Amniotic stem cell (primary cell): ENCODE data around the gene PYGL.
"Not testable (repeated sequence)": the region's sequence is repeated elsewhere in the genome, so short reads cannot be mapped to it uniquely, and the experiment has no call there.

Experiments
- DNase-seq: peaks from one replicate; lab custom pipeline; 2025; lab: John Stamatoyannopoulos, UW

PYGL gene

DNA sequence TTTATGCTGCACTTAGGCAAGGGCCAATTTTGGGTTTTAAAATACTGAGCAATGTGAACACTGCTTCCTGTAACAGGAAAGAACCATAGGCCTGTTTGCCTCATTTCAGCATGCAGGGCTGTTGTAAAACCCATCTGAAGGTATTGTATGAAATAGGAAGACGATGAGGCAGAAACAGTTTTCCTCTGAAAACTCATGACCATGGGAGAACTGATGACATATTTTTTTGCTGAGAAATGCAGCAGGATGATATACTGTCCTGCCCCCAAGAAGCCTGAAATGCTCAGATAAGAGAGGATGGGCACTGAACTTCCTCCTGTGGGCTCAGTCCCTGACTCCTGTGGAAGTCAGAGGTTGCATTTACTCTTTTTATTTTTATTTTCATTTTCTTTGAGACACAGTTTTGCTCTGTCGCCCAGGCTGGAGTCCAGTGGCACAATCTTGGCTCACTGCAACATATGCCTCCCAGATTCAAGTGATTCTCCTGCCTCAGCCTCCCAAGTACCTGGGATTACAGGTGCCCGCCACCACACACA, 17.4 kb downstream of the PYGL start:
- no peak for DNase-seq

DNA sequence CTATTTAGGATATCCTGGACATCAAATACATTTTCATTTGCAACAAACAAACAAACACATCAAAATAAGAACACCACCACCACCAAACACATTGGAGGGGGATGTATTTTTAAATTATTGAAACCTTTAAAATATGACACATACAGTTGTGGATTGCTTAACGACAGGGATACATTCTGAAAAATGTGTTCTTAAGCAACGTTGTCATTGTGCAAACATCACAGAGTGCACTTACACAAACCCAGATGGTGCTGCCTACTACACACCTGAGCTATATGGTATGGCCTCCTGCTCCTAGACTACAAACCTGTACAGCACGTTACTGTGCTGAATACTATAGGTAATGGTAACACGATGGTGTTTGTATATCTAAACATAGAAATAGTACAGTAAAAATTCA, 19.4 kb downstream of the PYGL start:
- no peak for DNase-seq

DNA sequence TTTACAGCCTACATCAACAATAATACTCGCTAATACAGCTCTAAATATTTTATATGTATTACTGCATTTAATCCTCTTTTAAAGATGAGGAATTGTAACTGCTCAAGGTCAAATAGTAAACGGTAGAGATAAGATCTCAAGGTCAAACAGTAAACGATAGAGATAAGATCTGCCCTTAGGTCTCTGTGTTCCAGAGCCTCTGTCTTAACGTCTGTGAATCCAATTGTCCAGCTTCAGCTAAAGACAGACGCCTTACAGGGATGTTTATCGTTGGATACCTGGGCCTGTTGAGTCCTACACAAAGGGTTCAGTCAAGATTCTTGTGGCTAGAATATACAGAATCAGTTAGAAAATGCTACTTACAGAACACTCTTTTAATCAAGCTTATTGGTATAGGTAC, 20.0 kb downstream of the PYGL start:
- DNase-seq, result no peak

DNA sequence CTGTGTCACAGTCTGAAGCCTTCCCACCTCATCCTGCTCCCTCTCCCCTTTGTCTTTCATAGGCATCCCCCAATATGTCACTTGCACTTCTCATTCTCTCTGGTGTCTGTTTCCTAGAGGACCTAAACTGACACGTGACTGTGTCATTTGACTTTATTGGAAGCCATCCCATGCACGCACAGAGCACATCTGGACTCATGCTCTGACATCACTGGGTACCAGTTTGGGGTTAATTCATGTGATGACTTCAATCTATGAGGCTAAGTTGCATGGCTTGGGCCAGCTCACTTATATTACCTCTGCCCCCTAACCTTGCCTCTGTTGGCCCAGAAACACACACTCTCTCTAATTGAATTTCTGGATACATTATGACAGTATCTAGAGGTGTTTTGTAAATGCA, 21.5 kb downstream of the PYGL start:
- no peak for DNase-seq

DNA sequence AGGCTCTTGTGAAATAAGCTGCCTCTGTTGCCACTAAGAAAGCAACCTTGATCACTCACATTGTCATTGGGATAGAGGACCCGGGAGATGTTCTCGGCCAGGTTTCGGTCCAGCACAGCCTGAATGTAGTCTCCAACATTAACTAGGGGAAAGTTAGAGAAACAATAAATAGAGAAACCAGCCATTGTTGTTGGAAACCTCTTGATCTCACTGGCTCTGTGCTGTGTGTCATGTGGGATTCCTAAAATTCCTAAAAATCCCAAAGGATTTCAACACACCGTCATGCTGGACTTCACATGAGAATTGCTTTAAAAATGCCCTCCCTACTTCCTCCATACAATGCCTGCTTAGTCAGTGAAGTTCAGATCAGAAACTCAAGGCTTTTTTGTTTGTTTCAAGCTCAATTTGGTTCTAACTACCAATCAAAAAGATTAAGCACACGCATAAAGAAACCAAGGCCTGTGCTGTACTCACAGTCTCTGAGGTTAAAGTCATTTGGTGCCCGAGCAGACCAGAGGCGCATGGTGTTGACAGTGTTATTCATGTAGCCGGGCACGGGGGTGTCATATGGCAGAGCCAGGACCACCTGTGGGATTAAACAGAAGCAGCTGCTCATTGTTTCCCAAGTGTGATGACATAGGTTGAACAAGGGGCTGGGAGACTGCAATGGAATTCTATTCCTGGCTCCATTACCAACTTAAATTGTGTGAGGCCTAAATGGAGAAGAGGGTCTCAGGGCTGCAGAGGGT, 23.6 kb downstream of the PYGL start:
- DNase-seq, result peak; percentile 43

DNA sequence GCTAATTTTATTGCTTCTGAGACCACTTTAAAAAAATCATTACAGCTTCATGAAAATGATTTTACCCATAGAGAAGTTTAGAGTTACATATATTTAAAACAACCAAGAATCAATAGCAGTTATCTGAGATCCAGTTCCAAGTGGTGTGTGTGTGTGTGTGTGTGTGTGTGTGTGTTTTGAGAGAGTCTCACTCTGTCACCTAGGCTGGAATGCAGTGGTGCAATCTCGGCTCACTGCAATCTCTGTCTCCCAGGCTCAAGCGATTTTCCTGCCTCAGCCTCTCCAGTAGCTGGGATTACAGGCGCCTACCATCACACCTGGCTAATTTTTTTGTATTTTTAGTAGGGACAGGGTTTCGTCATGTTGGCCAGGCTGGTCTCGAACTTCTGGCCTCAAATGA, 24.8 kb downstream of the PYGL start:
- DNase-seq, result not testable (repeated sequence)

DNA sequence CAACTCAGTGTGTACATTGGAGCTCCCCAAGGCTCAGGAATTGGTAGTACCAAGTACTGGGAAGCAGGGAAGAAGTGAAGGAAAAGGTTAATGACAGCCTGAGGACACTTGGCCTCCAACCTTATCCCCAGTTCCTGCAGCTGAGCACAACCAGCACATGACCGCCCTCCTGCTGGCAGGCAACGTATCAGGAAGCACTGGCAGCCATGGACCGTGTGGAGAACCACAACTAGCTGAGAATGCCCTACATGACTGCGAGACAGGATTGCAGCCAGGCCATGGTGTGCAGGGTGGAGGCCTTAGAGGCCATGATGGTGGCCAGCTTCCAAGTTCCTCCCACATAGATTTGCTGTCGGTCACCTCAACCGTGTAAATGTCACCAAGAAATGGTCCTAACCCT, 26.8 kb downstream of the PYGL start:
- DNase-seq, result no peak

DNA sequence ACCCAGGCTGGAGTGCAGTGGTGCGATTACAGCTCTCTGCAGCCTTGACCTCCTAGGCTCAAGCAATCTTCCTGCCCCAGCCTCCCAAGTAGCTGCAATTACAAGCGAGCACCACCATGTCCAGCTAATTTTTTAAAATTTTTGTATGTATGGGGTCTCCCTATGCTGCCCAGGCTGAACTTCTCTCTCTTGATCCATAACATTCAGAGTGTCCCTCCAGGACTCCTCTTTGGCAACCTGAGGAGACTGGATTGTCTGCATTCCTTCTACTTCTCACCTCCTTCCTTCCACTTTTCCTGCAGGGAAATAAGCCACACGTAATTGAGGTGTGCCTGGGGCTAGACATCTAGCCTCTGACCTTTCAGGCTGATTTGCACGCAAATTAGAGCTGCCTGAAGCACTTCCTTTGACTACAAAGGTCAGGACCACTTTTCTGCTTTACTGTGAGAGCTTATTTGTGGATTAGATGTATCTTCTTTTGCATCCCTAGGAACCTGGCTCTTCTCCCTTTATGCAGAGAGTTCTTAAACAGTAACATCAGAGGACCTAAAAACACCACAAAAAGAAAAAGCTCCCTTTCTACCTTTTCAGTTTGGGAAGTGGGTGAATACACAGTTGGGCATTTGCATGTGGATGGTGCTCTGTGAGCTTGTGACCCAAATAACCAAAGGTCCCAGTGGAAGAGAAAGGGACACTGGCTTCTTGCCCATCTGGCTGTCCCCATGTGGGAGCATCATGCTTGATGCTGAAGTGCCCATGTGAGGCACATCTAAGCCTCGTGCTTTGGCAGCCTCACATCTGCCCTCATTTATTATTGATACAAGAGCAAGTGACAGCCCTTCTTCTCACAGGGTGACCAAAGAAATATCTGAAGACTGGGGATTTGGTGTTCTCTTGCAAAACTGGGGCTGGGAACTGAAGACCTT, 33.5 kb downstream of the PYGL start:
- DNase-seq, result no peak

DNA sequence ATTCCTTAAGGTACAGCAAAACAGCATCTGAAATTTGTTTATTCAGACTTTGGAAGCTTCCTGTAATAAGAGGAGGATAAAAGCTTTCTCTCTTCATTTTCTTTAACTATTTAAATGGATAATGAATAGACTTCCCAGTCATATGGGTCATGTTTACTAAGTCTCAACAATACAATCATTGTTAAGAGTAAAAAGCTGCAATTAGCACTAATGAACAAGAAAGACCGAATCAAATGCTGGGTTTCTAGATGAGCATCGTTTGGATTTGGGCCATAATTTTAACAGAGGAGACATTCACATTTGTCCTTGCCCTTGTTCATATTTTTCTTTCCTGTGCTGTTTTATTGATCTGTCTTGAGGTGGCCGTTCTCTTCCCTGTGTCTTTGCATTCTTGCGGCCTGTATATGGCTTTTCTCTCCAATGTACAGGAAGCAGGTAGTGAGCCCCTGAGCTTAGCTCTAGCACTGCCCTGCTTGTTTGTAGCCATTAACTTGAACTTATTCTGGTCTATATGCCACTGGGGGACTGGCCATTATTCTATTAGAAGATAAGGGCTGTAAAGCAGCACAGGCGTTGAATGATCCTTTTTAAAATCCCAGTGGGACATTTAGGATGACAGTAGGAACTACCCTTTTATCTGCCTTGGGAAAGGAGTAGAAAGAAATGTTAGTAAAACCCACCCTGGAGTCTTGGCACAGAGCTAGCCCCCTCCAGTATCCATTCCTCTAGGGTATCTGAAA, 37.8 kb downstream of the PYGL start:
- DNase-seq, result no peak

DNA sequence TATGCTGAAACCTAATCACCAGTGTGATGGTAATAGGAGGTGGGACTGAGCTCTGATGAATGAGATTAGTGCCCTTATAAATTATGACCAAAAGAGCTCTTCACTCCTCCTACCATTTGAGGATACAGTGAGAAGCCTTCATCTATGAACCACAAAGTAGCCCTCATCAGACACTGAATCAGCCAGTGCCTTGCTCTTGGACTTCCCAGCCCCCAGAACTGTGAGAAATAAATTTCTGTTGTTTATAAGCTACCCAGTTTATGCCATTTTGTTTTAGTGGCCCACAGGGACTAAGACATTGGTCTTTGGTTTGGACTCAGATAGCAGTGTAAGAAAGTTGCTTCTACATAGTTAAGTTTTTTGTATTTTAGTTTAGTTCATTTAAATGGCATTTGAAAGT, 39.6 kb downstream of the PYGL start:
- DNase-seq, result no peak

DNA sequence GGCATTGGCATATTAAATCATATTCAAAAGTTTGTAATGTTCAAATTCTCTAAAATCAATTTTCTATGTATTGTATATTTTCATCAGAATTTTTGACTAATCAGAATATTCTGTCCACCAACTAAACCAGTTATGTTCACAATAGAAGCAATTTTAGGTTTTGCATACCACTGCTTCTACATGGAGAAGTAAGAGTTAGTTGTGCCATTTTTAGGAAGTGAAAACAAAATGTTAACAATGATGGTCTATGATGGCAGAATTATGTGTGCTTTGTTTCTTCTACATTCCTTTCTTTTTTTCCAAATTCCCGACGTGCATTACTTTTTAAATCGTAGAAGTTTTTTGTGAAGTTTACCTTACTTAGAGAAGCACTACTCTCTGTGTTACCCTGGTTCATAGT, 42.9 kb downstream of the PYGL start:
- no peak for DNase-seq

DNA sequence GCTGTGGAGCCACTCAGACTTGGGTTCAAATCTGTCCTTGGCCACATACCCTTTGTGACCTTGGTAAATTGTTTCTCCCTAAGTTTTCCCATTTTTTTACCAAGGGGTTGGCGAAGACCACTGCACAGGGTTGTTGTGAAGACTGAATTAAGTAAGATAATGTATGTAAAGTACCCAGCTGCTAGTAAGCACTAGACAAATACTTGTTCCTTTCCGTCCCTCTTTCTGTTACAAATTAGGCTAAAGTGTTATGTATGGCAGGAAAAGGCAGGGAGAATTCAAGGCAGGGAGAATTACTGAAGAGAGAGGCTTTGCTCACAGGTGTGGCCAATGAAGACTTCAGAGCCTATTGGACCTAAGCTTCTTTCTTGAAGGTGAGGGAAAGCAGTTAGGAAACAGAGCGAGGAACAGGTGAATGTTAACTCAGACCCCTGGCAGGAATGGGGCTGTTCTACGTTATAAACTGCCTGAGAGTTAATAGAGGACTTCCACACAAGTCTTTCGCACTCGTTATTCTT, 46.6 kb downstream of the PYGL start:
- no peak for DNase-seq

DNA sequence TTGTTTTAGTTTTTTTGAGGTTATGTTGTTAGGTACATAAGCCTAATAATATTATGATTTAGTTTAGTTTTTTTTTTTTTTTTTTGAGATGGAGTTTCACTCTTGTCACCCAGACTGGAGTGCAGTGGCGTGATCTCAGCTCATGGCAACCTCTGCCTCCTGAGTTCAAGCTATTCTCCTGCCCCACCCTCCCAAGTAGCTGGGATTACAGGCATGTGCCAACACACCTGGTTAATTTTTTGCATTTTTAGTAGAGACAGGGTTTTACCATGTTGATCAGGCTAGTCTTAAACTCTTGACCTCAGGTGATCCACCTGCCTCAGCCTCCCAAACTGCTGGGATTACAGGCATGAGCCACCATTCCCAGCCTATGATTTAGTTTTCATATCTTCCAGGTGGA, 47.3 kb downstream of the PYGL start:
- DNase-seq, result not testable (repeated sequence)

DNA sequence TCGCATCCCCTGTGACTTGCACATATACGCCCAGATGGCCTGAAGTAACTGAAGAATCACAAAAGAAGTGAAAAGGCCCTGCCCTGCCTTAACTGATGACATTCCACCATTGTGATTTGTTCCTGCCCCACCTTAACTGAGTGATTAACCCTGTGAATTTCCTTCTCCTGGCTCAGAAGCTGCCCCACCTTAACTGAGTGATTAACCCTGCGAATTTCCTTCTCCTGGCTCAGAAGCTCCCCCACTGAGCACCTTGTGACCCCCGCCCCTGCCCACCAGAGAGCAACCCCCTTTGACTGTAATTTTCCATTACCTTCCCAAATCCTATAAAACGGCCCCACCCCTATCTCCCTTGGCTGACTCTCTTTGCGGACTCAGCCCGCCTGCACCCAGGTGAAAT, 47.9 kb downstream of the PYGL start:
- DNase-seq, result not testable (repeated sequence)

DNA sequence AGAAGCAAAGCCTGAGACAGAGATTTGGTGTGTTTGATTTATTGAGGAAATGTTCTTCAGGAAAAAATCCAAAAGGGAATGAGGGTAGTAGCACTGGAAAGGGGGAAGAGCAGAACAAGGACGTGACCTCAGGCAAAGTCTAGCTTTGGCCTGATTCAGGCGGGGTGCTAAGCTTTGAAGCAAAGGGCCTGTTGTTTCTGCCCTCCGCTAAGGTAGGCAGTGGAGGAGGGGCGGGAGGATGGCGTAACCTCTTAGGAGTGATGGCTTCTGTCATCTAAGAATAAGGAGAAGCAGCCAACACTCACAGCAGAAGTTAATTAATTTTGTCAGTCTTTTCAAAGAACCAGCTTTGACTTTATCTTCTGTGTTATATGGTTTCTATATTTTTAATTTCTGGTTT, 52.0 kb downstream of the PYGL start:
- no peak for DNase-seq

DNA sequence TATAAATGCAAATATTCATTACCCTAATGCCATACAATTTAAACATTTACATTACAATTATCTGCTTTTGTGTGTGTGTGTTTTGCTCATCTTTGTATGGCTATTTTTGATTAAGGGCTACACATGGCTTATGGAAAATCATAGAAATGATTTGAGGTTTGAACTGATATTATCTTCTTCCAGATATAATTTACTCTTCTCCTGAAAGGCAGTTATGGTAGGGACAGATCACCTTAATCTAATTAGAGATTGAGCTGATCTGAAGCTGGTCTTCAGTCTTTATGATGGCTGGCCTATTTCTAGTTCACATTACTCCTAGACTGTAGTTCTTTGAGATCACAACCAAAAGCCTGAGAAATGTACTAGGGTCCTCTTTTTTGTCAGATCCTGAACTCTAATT, 56.8 kb downstream of the PYGL start:
- no peak for DNase-seq

DNA sequence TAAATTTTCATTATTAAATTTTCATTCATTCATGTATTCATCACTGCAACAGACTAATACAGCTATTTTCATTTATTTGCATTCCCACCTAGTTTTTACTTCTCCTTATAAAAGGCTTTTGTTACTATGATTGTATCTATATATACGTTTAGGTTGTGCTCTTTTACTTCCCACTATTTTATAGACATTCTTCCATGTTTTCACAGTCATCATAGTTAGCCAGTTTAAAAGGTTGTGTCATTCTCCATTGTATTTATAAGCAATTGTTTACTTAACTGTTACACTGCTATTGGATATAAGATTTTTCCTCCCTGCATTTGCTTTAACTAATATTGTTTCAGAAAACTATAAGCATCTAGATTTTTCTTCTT, 60.5 kb downstream of the PYGL start:
- no peak for DNase-seq

DNA sequence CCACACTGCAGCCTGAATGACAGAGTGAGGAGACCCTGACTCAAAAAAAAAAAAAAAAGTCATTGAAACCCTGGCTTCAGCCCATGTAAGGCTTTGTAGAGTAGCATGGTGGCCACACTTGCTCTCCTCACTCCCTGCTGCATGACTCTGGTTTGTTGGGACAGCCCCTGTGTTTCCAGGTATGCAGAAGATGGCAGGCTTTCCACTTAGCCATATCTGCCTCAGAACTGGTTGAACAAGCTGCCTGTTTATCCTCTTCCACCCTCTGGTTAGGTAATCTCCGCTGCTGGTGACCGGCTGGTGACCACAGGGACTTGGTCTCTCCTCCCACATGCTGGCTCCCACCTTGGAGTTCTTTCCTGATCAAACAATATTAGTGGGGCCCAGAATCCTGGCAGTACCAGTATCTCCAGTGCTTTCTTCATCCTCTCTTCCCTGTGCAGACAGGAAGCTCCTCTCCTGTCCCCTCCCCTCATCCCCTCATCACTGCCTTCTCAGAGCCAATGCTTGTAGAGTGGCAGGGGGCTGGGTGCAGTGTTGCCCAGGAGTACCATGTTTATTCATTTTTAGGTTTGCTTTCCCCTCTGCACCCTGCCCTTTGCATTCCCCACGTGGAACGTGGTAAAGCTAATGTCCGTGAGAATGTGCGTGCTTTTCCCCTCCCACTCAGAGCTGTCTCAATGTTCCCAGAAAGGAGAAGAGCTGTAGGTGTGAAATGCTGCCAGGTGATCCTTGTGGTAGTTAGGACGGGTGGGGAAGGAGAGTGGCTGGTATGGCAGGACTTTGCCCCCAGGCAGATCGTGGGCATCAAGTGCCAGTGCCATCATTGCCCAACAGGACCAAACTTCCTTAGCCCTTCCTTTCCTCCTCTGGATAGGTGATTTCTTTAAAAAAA, 61.1 kb downstream of the PYGL start:
- DNase-seq, result no peak

DNA sequence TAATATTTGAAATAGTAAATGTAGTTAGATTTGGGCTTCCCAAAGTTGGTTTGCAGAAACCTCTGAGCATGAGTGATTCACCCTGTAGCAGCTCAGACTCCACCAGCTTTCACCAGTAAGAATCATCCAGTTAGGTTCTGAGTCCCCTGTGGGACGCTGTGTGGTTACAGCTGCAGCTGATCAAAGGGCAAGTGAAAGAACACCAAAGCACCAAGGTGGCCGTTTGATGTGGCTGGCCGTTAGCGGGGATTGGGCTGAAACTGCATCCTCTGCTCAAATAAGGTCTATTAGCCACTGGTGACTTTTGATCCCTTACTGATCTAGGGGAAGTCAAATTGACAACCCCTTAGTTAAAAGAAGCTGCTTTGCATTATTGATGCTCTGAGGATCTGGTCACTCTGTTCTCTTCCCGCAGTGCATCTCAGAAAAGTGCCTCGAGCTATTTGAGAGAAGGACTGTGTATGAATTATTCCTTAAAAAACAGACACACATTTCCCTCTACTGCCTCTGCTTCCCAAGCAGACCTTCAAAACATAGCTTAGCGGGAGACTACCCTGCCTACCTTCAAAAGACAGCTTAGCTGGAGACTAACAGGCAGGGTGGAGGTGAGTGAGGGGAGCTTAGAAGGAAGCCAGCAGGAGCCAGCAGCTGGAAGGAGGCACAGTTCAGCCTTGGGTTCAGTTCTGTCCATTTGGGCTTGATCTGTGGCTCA, 68.8 kb downstream of the PYGL start:
- no peak for DNase-seq

DNA sequence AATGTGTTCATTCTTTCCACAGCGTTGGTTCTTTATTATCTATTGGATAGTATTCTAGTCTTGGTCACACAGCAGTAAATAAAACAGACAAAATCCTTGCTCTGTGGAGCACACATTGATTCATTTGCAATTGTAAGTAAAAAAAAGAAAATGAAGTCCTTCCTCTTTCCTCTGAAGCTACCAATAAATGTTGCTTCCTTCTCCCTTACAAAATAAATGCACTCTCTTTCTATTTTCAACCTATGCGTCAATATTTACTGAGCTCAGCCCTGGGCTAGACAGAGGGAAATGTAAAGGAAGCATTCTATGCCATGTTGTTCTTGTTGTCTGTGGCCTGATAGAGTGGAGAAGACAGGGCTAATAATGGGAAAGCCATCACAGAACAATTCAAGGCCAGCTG, 69.5 kb downstream of the PYGL start:
- no peak for DNase-seq
